ENCODE measurements around the gene SGCE.

- TF ChIP-seq CTCF (conservative IDR thresholded peaks at IDR 0.05; ENCODE audit: low read depth in 2 of 2) (no peak), EZH2 (IDR thresholded peaks at IDR 0.05; ENCODE audit: low read depth, unreplicated experiment) (no peak), POLR2AphosphoS5 (IDR thresholded peaks at IDR 0.05; ENCODE audit: low read depth) (no peak), REST (IDR thresholded peaks at IDR 0.05; ENCODE audit: unreplicated experiment) (no peak)
Observed at GRCh38 chr7:94562525-94562924, 93.4 kb downstream of the SGCE start.

All from GM23338 (cell line).